OCI-LY3 (cell line): Measurements from ENCODE around the gene ACADM.

Experiments used
- CTCF ChIP-seq: fragments of 200-600, 300-600 bp; sonication (generic); IDR thresholded peaks from 2 replicates; pipeline ENCODE4 v1.5.1; 2014; ENCODE audit warnings: antibody characterized with exemption, low read length, low read depth
- EZH2phosphoT487 ChIP-seq: fragments of 200-600 bp; shearing (Covaris generic); IDR thresholded peaks from 2 replicates; pipeline ENCODE4 v1.6.1; 2018; ENCODE audit warnings: antibody characterized with exemption, mixed run types, low read depth

GRCh38 chr1:75797273-75797588 lies 72.7 kb downstream of the ACADM start:
- TF ChIP-seq EZH2phosphoT487 (no peak), CTCF (no peak)
